IPS DF 19.7 (cell line): Measurements from ENCODE around the gene KLK4.
"Not testable (repeated sequence)": the region's sequence is repeated elsewhere in the genome, so short reads cannot be mapped to it uniquely, and the experiment has no call there.

Experiments
- DNase-seq: peaks from one replicate; pipeline ENCODE4 v3.0.0-alpha.2; 2013; ENCODE audit warnings: low read depth, low spot score

KLK4 gene

GRCh38 chr19:50912727-50913716 is 1.8 kb upstream of the KLK4 start:
- no peak for DNase-seq

- DNase-seq, result no peak
These were observed 956 bp upstream of the KLK4 start for GRCh38 chr19:50912102-50912599.

GRCh38 chr19:50910722-50911121 is 473 bp downstream of the KLK4 start:
- no peak for DNase-seq

- no peak for DNase-seq
These were observed 1.7 kb downstream of the KLK4 start for GRCh38 chr19:50909240-50910070.

GRCh38 chr19:50908336-50908735 is 2.9 kb downstream of the KLK4 start:
- no peak for DNase-seq

- DNase-seq, result no peak
These were observed 5.0 kb downstream of the KLK4 start for GRCh38 chr19:50906217-50906616.

- no peak for DNase-seq
These were observed 8.6 kb downstream of the KLK4 start for GRCh38 chr19:50902640-50903039.

GRCh38 chr19:50899569-50899968 is 11.6 kb downstream of the KLK4 start:
- no peak for DNase-seq

GRCh38 chr19:50898018-50898417 is 13.2 kb downstream of the KLK4 start:
- no peak for DNase-seq

GRCh38 chr19:50897612-50898011 is 13.6 kb downstream of the KLK4 start:
- DNase-seq, result no peak

- DNase-seq, result no peak
These were observed 14.0 kb downstream of the KLK4 start for GRCh38 chr19:50897191-50897607.

GRCh38 chr19:50896591-50897190 is 14.5 kb downstream of the KLK4 start:
- no peak for DNase-seq

- DNase-seq, result not testable (repeated sequence)
These were observed 15.1 kb downstream of the KLK4 start for GRCh38 chr19:50896089-50896590.

GRCh38 chr19:50894478-50895356 is 16.5 kb downstream of the KLK4 start:
- DNase-seq, result no peak

GRCh38 chr19:50893047-50893736 is 18.0 kb downstream of the KLK4 start:
- DNase-seq, result no peak

- no peak for DNase-seq
These were observed 20.0 kb downstream of the KLK4 start for GRCh38 chr19:50891253-50891625.

- DNase-seq, result no peak
These were observed 20.6 kb downstream of the KLK4 start for GRCh38 chr19:50890422-50891252.

GRCh38 chr19:50889638-50890037 is 21.6 kb downstream of the KLK4 start:
- DNase-seq, result no peak

- DNase-seq, result no peak
These were observed 29.0 kb downstream of the KLK4 start for GRCh38 chr19:50882188-50882587.
